SKM-1 (cell line): ENCODE measurements around the gene LRP1B.

ENCODE experiments used
- DNase-seq: peaks from one replicate; lab custom pipeline; 2025; ENCODE audit not compliant: unreplicated experiment; lab: John Stamatoyannopoulos, UW

The LRP1B gene

DNA sequence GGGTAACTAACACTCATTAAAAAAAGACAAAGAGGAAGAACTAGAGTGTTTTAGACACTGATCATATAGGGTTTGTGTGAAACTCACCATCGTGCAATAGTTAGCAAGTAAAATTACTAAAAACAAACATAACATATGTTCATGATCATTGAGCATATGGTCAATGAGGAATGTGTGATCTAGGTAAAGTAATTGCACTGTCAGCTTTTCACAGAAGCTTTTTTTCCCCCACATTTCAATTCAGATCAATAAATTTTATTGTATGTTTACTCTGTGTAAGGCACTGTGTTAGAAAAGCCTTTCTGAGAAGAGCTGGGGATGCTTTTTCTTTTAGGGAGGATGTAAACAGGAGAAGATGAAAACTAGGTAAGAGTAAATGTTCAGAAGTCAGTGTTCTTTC is 348.2 kb downstream of the LRP1B start:
- DNase-seq: no peak

DNA sequence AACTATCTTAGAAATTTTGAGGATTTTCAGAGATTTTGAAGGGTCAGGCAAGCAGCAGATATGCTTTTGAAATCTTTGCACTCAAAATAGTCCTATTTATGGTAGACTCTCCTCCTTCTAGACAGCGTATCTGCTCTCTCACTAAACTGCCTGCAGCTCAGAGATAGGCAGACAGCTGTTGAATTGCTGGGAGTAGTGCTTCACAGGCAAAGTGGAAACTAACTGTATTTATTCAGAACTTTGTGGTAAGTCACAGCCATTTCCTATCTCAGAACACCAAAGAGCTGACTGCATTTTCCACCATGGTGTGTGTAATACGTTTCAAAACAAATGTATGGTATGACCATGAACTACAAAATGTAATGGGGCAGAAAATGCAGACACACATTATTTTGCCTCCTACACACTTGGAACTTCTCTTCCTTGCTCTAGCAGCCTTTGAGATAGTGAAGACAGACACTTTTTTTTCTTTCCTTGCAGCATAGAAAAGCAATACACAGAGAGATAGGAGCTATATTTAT is 352.4 kb downstream of the LRP1B start:
- DNase-seq: no peak

DNA sequence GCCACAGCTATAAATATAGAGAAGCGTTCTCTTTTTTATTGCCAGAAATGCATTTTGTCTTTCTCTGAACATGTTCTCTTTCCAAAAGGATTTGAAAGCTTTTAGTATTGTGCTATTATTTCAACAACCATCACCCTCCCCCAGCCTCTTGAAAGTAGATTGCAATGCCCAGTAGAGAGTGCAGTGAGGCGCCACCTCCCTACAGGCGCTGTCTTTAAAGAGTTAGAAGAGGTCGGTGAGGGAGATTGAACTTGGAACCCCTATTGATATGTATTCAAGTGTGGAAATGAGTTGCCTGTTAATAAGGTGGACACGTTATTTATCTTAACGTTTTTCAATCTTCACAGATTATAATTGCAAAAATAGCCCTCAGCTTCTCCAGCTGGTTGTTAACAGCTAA is 360.3 kb downstream of the LRP1B start:
- DNase-seq: no peak

DNA sequence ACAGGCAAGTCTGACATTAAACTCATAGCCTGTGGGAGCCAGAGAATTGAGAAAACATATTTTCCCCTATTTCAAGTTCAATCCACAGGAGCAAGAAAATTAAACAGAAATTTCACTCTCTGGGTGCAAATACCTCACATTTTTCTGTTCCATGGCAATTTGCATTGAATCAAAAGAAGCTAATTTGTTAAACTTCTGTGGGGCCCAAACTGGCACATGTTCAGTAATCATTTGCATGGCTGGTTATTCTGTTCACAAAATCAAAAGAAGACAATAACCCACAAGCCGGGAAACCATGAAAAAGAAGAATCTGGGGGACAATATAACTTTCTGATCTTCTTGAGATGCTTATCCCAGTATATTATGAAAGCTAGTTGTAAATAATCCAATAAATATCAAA is 363.1 kb downstream of the LRP1B start:
- no peak for DNase-seq

DNA sequence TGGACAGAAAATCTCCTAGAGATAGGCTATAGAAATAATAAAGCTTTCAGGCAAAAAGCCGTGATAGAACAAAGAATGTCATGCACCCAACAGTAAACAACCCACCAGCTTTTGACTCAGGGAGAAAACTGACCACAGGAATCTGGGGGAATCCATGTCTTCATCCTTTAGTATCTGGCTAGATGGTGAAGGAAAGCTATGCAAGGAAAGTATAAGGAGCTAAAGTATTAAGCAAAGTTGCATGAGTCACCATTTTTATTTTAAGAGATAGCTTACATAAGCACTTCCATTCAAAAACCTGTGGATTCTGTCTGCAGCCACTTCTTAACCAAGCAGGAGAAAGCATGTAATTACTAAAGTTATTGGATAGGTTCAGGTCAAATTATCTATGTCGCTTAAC is 363.8 kb downstream of the LRP1B start:
- no peak for DNase-seq

DNA sequence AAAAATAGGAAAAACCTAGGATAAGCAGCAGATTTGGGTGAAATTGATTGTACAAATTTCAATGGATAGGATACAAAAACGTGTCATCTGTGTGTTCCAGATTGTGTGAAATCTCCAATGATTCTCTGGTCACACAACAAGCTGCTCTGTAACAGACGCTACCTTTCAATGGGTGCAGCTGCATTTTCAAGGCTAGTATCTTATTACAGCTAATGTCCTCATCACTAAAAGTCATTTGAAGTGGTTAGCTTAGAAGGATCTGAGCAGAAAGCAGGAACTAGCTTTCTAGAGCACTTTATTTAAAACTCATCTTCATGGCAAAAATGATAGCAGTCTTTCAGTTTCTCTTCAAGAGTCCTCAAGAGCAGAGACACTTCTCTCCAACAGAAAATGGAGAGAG is 364.6 kb downstream of the LRP1B start:
- DNase-seq: no peak

DNA sequence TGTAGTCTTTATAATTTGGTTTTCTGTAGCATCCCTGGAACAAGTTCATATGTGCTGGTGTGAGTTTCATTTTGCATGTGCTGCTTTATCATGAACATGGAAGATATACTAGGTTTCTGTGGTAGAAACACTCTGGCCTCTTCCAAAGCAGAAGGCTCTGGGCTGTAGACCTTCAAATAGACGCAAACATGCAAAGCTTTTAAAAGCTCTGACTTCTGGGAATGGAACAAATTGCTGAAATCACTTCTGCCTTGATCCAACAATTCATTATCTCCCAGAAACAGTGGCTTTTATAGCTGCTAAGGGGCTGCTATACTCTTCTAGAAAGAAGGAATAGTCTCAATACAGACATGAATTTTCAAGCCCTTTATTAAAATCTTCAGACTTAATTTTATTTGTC is 382.2 kb downstream of the LRP1B start:
- no peak for DNase-seq

DNA sequence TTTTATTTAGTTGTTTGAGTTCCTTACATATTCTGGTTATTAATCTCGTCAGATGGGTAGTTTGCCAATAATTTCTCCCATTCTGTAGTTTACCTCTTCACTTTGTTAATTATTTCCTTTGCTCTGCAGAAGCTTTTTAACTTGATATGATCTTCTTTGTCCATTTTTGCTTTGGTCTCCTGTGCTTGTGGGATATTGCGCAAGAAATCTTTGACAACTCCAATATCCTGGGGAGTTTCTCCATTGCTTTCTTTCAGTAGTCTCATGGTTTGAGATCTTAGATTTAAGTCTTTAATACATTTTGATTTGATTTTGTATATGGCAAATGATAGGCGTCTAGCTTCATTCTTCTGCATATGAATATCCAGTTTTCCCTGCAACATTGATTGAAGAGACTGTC is 389.2 kb downstream of the LRP1B start:
- no peak for DNase-seq

DNA sequence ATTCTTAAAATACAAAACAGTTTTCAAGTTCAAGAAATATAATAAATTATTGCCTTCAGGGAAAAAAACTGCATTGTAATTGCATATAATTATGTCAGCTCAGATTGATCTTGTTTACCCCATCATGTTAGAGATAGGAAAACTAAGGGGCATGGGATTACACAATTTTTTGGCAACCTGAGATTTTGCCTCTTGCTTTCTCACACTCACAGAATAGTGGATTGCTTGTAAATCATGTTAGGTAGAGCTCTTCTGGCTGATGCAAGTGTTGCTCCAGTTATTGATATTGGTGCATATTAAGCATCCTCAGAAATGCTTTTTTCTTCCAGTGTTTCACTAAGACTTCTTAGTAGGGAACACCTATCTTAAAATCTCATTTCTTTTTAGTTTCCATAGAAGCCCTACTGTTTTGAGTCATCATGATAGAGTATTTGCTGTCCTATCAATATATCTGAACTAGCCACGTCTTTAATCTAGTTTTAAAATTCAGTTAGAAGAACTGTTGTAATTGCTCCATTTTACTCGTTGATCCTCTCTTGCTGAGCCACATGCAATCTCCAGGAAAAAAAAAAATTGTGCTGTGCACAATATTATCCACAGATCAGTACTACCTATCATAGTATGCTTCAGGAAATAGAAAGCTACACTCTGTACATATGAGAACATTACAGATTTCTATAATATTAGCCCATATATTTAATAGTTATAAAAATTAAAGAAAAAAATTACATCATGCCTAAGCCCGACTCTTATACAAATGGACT is 393.1 kb downstream of the LRP1B start:
- DNase-seq: no peak

DNA sequence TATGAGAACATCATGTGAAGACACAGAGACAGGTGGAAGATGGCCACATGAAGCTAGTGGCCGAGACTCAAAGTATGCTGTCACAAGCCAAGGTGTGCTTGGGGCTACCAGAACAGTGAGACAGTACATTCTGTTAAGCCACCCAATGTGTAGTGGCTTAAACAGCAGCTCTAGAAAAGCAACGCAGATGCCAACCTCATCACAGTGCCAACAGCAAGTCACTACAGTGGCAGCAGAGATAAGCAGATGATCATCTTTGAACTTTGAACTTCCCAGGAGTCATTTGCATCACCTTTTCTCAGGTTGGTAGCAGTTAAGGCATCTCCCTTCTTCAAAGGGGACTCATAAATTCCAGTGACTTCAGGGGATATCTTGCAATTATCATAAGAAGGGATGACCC is 394.4 kb downstream of the LRP1B start:
- no peak for DNase-seq

DNA sequence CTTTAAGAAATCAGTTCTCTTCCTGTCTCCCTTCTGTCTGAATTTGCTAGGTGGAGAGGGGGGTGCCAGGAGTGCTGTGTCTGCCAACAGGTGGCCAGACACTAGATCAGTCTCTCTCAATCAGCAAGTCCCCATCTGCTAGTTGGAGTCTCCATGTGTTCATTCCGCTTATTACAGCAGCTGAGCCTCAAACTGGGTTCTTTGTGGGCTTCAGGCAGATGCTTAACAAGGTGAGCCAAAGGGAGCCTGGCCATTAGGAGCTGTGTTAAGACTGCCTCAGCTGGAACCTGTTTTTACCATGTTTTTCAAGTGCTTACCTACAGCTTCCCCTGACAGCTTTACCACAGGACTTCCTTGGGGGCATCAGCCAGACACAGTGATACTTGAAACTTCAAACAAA is 401.9 kb downstream of the LRP1B start:
- no peak for DNase-seq

DNA sequence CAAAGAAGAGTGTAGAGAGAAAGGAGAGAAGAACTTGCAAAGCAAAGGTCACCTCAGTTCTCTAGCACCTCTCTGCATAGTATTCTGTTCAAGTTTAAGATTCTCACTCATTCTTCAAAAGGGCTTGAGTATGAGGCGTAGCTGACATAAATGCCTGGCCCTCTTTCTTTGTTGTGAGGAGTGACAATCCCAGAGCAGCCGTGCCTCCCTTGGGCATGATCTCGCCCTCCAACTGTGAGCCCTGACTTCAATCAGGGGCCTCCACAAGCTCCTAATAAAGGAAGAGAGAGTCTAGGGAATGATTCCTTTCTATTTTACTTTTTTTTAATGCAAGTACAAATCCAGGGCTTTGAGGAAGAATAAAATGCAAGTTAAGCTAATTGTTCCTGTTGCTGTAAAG is 402.7 kb downstream of the LRP1B start:
- no peak for DNase-seq

DNA sequence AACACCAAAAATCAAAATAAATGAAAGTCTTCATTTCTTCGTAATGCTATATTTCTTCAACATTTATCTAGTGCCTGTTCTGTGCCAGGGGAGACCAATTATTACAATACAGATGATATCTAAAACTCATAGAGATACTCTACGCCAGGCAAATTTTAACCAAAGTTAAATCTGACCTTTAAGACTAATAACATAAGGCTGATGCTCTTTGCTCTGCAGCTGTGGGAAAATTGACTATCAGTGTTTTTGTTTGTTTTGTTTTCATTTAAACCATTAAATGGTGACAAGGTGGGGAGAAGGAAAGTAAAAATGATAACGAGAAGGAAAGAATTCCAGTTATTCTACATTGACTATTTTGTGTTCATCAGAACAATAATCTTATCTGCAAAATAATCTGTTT is 406.4 kb downstream of the LRP1B start:
- DNase-seq: no peak

DNA sequence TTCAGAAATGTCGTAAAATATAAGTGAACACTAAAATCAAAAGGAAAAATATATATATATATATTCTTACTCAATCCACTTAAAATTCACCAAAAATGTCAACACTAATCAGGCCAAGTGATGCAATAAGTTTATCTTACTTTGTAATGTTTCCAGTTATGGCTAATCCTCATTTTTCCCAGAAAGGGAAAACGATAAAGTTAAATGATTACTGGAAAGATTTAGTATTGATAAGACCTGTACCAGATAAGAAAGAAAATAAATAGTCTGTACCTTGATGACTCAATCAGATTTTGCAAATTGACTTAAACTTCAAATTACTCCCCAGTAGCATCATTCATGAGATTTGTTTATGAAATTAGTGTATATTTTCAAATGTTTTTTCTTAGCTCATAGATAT is 407.0 kb downstream of the LRP1B start:
- DNase-seq: no peak

DNA sequence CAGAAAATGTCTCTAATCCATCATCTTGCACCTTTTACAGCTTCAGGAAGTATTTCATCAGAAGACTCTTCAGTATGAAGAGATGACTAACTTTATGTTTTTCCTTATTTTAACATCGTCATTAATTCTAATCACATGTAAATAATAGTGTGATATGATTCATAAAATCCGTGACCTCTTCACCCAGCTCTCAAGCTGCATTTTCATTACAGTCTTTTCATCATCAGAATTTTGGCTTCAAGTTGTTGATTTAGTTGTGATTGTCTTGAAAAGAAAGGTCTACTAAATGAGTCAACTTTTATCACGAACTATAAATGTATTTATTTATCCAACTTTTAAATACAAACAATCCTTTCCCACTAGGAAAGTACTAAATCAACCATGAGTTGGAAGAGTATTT is 410.3 kb downstream of the LRP1B start:
- no peak for DNase-seq

DNA sequence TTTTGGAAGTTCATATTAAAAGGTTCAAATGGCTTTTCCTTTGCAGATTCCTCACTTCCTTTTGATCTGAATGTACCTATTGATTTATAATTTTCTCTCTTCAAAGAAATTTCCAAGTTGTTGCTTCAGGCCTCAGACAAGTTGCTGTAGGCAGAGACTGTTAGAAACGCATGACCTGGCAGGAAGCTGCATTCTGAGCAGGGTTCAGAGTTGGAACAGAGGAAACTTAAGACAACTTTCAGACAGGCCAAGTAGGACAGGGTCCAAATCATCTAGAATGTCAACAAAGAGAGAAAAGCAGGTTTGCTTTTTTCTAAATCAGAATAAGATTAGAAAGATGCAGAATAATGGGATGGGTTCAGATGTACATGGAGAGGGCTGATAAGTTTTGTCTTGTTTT is 416.3 kb downstream of the LRP1B start:
- no peak for DNase-seq

DNA sequence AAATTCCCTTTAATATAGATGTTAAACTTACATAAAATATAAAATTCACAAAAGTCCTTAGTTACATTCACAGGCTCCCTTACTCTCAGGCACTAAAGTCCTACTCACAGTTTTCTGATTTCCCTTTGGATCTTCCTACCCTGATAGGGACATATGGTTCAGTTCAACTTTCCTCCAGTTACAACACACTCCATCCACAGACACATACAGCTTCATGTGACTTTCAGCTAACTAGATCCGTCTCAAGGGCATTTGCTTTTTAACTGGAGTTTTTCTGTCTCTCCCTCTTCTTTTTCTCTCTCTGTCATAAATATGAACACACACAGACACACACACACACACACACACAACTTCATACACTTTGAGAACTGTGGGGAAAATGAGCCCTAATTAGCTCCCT is 419.2 kb downstream of the LRP1B start:
- no peak for DNase-seq

DNA sequence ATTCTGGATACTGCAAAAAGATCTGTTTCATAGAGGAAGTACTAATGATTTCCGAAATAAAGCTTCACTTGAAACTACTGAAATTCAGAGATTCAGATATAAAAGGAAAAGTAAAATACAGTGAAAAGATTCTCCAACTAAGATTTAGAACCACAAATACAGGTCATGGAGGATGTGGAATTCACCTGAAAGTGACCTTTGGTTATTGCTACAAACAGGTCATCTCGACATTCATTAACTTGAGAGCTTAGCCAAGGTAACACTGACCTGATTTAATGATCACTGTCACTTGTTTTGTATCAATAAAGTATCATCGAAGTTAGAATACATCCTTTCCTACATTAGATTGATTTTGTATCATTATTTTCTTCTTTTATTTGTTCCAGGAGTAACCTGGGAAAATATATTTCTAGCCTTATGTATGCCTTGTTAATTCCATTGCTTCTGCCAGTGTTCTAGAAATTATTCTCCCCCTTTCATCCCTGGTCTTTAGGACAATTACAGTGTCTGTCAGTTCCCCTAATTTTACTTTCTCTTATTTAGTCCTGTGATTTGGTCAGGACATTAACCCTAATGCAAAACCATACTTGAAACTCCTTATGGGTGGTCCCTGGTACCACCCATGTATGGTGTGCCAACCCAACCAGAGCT is 420.1 kb downstream of the LRP1B start:
- no peak for DNase-seq

DNA sequence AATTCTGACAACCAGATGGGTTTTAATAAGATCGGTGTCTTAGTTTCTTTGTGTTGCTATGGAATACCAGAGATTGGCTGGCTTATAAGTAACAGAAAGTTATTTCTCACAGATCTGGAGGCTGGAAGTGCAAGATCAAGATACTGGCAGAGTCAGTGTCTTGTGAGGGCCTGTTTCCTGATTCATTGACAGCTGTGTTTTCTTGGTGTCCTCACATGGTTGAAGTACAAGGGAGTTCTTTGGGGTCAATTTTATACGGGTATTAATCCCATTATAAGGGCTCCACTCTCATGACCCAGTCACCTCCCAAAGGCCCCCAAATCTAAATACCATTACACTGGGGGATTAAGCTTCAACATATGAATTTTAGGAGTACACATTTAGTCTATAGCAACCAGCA is 421.1 kb downstream of the LRP1B start:
- DNase-seq: no peak

DNA sequence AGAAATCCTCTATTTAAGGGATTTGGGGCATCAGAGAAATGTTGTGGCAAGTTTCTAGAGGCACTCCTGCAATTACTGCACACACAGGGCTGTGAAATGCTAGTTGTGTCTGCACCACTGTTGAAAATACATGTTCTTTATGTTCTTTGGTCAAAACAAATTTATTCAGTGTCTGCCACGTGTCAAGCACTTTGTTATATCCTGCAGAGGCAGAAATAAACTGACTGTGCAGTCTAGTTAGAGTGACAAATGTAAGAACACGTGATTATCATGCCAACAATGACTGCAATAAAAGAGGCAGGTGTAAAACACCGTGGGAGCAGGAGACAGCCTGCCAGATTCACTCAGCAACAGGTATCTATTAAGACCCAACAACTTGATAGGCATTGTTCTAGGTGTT is 423.3 kb downstream of the LRP1B start:
- DNase-seq: no peak

DNA sequence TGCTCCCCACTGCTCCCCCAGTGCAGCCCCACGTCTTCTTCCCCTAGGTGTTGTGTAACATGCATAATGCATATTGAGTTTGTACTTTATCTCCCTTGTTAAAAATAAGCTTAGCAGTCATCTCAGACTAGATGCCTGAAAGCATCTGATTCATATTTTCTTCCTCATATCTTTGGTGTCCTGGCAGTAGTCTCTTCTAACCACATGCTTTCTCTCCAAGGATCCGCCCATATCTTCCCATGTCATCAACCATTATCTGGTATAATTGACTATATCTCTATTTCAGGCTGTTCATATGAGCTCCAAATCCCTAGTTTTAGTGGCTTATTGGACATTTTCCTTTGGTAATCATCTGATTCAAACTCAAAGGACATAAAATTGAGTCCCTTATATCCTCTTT is 426.3 kb downstream of the LRP1B start:
- no peak for DNase-seq

DNA sequence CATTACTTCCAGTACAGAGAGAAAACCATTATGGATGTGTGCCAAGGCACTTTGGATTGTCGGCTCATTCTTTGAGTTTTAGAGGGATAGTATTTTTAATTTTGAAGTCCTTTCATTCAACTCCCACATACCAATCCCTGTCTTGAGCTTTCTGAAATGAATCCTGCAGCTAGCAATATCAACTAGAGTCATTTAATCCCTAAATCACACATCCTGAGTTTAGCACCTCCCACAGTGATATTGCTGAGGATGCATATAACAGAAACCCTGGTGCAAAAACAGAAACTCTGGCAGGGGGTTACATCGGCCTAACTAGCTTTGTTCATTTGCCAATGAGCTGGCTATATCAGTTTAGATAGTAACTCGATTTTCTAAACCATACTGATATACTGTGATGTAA is 427.3 kb downstream of the LRP1B start:
- no peak for DNase-seq

DNA sequence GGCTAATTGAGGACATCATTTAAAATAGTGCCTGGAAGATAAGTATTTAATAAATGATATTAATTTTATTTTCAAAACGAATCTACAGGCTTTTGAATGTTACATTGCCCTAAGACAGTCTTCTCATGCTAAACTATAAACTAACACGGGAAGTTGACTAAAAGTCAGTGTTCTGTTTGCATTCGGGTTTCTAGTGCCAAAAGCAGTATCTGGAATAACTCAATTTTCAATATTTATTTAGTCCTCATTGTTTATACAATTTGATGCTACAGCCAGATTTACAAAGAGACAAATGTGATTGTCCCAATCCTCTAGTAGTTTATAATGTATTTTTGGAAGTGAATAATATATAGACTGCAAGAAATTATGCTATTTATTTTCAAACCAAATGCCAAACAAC is 429.2 kb downstream of the LRP1B start:
- no peak for DNase-seq
